Suppressor macrophage treated with lipopolysaccharide for 1 hour (primary cell): ENCODE data around the gene PHLDB1.
"Not testable (repeated sequence)": the region's sequence is repeated elsewhere in the genome, so short reads cannot be mapped to it uniquely, and the experiment has no call there.

ENCODE experiments used
- DNase-seq, 3 donors: peaks; one replicate each; pipeline ENCODE4 v3.0.0-alpha.2; 2020 to 2022

The PHLDB1 gene

DNA sequence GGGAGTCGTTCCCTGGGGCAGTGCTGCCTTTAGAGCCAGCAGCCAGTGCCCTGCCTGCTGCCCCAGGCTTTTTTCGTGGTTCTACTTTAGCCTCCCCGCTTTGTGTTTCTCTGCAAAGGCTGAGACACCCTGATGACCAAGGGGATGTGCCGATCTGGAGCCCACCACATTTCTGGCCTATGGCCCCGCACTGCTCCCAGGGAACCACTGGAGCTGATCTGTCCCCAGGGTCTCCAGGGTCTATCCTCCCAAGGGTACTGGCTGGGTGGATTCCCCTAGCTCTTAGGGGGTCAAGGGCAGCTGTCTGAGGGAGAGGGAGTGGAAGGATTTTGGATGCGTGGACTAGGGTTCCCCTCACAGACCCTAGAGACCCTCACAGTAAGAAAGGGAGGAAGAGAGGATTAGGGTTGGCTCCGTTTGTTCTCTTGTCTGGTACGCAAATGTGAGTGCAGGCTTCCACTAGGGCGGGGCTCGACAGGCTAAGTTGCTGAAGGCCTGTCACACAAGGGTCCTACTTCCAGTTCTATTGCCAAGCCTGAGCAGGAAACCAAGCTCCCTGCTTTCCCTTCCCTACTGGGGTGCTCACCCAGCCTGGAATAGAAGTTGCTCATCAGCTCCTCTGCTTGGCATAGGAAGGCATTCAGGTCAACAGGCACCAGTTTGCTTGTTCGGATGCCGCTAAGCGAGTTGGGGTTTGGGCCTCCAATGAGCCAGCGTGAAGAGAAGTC lies 52.7 kb downstream of the PHLDB1 start:
- no peak for DNase-seq

DNA sequence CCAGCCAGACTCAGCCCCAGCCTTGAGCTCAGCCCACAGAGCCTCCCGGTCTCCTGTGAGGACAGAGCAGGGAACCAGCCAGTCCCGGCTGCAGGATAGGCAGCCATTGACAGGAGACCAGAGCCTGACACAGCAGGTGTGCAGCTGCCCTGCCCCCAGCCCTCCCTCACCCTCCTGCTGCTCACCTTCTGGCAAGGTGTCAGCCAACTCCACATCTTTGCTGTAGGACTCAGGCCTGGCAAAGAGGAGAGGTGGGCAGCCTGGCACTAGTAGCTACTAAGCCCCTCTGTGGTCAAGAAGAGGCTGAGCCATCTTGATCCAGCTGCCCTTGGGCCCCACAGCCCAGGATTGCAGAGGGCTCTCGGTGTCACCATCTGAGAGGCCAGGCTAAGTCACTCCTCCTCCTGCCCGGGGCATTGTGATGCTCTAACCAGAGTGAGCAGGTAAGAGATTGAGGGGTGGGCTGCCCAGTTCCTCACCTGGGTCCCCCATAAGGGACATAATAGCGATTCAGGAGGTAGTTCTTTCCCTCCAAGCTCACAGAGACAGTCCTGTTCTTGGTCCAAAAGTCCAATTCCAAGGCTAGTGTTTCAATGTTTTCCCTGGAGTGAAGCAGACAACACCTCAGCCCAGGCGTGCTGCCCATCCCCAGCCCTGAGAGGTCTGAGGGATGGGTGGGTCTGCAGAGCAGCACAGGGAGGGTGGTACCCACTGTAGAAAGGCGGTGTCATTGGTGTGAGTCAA lies 53.4 kb downstream of the PHLDB1 start:
- DNase-seq, result no peak

DNA sequence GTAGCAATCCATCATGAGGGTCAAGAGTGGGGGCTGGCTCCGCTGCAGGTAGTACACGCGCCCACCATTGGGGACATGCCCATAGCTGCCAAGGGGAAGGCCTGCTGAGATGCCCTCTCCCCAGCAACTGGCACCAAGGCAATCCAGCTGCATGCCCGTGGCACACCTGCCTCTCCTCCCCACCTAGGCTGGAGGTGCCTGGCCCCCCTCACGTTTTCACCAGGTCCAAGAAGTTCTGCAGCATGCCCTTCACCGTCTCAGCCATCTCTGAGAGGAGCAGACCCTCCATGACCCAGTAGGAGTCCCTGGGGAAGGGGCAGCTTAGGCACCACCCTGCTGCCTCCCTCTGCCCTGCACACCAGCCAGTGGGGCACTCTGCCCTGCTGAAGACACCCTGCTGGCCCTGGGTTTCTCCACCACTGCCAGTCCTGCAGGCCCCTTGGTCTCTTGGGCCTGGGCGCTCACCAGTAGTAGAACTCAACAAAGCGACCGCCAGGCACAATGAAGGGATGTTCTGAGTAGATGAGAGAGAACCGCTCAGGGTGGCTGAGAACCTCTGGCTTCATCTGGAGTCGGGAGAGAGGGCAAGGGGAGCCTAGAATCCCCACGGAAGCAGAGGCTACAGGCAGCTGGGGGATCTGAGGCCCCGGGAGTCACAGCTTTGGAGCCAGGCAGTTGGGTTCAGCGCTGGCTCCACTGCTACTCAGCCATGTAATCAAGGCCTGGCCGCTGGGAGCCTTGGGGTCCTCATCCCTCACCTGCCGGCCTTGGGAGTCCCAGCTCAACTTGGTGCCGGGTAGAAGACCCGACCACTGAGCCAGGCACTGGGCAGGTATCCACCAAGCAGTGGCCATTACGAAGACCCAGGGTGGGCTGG lies 54.2 kb downstream of the PHLDB1 start:
- no peak for DNase-seq

DNA sequence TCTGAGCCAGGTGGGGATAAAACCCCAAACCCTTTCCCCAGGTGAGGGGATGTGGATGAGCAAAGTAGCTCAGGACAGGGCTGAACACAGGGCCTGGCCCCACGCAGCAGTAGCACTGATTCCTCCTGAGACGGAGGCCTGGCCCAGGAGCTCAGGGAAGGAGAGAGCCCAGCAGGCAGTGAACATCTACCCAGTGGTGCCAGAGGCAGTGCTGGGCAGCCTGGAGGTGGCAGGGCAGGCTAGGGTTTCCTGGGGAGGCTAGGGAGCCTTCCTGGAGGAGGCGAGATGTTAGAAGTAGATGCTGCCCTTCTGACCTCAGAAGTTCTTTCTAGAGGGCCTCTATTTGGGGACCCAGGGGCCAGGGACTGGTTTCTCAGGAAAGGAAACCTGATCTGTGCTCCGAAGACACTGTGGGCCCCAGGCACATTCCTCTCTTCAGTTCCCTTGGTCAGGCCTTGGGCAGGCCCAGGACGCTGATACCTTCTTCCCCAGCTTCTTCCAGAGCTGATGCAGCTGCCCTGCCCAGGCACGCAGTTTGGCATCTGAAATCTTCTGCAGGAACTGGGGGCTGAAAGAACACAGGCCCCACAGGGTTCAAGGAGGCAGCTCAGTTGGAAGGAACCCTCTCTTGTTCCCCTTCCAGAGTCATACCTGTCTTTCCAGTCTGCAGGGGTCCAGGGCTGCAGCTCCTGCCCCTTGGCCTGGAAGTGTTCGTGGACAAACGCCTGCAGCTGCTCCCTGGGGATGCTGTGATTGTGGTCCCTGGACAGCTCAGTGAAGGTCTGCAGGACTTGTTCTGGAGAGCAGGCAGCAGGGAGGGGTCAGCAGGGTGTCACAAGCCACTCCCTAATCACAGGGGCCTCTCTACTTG lies 55.2 kb downstream of the PHLDB1 start:
- DNase-seq, result no peak

- DNase-seq, result no peak
Measured at GRCh38 chr11:118663381-118663780, 56.0 kb downstream of the PHLDB1 start.

GRCh38 chr11:118663902-118664301 lies 56.5 kb downstream of the PHLDB1 start:
- no peak for DNase-seq

- no peak for DNase-seq
Measured at GRCh38 chr11:118666371-118666770, 59.0 kb downstream of the PHLDB1 start.

GRCh38 chr11:118670063-118670462 lies 62.6 kb downstream of the PHLDB1 start:
- DNase-seq, result no peak

- no peak for DNase-seq
Measured at GRCh38 chr11:118671254-118671653, 63.8 kb downstream of the PHLDB1 start.

DNA sequence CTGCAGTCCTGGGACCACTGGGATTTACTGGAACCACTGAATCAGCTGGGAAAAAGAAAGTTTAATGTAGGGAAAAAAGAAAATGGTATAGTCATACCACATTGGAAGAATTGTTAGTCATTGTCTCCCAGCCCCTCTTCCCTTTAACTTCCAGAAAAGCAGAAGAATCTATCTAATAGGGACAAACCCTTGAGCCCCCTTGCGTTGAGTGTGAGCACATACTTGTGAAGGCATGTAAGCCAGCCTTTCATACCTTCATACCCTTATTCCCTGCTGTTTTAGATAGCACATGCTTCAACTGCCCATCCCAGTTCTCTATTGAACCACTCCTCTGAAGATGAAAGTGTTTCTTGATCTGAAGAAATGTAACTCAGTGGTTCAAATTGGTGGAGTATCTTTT lies 65.4 kb downstream of the PHLDB1 start:
- peak; percentile 54 to 75 (median 58) for DNase-seq

- DNase-seq, result no peak
Measured at GRCh38 chr11:118673361-118674081, 66.1 kb downstream of the PHLDB1 start.

DNA sequence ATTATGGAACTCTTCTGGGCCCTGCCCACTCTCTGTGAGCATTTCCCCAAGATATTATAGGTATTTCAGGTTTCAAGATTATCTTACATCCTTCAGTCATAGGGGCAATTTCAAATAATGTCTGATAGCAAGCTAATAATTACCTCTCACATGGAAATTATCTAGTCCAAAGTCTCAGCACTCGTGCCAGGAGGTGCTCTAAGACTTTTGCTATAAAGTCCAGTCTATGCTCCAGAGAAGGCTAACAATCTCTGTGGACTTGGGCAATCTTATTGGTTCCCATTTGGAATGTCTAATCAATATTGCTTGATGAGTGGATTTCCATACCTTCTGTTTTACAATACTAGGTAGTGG lies 66.6 kb downstream of the PHLDB1 start:
- no peak for DNase-seq

DNA sequence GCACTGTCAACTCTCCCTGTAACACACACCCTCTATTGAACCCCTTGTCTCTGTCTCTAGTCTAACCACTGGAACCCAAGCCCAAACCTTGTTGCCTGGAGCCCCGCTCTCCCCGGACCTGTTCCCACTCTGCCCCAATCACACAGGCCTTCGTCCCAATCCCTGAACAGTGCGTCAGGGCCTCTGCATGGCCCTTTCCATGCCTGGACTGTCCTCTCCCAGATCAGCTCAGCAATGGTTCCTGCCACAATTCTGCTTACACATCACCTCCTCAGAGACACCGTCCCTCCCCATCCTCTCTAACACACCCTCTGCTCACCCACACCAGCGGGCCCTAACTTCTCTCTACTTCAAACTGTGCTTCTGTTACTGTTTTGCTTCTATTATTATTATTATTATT lies 70.6 kb downstream of the PHLDB1 start:
- no peak for DNase-seq

DNA sequence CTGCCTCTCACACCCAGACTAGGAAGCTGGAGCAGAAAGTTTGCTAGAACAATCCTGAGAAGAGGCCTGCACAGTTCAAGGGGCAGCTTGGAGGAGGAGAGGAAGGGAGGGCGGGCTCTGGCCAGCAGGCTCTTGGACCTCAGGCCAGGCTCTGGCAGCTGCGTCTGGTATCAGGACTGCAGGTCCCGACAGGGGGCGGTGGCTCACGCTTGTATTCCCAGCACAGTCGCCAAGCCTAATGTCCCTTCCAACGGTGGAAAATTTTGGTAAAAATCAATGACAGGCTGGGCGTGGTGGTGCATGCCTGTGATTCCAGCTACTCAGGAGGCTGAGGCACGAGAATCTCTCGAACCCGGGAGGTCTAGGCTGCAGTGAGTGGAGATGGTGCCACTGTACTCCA lies 71.5 kb downstream of the PHLDB1 start:
- DNase-seq, result not testable (repeated sequence)

- DNase-seq, result no peak
Measured at GRCh38 chr11:118679483-118679882, 72.1 kb downstream of the PHLDB1 start, which contains the start of gene TREH. Gene TREH, minus strand, starts transcription at chr11:118679650. Its CDS starts 23 bp downstream, at chr11:118679627.

DNA sequence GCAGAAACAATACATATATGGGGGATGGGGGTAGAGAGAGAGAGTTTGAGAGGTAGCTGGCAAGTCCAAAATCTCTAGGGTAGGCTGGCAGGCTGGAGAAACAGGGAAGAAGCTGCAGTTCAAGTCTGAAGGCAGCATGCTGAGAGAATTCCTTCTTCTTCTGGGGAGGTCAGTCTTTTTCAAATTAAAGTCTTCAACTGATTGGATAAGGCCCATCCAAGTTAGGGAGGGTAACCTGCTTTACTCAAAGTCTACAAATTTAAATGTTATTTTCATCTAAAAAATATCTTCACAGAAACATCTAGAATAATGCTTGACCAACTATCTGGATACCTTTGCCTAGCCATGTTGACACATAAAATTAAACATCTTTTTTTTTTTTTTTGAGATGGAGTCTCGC lies 75.0 kb downstream of the PHLDB1 start:
- no peak for DNase-seq

DNA sequence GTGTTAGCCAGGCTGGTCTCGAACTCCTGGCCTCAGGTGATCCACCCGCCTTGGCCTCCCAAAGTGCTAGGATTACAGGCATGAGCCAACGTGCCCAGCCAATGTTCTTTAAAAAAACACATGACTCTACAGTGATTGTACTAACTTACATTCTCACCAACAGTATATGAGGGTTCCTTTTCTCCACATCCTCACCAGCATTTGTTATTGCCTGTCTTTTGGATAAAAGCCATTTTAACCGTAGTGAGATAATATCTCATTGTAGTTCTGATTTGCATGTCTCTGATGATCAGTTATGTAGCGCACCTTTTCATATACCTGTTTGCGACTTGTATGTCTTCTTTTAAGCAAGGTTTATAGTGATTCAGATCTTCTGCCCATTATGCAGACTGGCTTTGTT lies 75.5 kb downstream of the PHLDB1 start:
- DNase-seq, result not testable (repeated sequence)

DNA sequence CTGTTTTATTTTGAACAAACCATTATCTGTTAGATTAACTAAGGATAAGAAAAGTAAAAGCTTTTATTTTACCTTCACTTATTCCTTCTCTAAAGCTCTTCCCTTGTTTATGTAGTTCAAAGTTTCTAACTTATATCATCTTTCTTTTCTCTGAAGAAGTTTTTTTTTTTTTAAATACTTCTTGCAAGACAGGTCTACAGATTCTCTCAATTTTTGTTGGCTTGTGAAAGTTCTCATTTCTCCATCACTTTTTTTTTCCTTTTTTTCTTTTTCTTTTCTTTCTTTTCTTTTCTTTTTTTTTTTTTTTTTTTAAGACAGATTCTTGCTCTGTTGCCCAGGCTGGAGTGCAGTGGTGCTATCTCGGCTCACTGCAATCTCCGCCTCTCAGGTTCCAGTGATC lies 76.8 kb downstream of the PHLDB1 start:
- no peak for DNase-seq

GRCh38 chr11:118687906-118688305 lies 80.5 kb downstream of the PHLDB1 start:
- DNase-seq, result no peak

DNA sequence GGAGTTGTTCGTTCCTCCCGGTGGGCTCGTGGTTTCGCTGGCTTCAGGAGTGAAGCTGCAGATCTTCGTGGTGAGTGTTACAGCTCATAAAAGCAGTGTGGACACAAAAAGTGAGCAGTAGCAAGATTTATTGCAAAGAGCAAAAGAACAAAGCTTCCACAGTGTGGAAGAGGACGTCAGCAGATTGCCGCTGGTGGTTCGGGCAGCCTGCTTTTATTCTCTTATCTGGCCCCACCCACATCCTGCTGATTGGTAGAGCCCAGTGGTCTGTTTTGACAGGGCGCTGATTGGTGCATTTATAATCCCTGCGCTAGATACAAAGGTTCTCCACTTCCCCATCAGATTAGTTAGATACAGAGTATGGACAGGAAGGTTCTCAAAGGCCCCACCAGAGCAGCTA lies 80.9 kb downstream of the PHLDB1 start:
- DNase-seq, result not testable (repeated sequence)

- no peak for DNase-seq
Measured at GRCh38 chr11:118688851-118689502, 81.6 kb downstream of the PHLDB1 start.
